ENCODE measurements around the gene PEG3.

The PEG3 gene

DNA sequence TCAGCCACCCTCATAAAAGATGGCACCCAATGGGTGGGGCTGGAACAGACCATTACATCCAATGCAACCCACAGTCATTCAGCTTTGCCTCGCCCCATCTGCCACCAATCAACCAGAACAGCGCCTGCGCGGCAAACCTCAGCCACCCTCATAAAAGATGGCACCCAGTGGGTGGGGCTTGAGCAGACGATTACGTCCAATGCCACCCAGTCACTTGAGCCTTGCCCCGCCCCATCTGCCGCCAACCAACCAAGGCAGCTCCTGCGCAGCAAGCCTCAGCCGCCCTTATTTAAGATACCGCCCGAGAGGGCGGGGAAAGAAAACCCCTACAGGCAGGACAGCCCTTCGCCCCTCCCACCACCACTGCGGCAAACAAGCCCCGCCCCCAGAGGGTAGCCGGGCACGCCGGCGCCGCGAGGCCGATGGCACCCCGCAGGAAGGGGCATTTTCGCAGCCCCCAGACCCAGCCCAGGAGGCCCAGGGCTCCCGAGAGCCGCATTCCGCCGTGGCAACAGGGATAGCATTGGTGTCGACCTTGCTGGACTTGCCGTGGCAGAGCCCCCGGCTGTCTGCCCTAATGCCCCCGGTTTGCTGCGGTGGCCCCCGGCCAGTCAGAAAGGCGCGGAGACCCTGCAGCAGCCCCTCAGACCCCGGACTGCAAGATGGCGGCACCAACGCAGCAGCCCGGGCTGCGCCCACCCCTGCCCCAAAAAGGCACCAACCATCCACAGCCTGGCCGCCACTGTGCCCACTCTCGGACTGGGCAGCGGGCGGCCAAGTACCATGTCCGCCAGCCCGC lies 675 bp downstream of the PEG3 start:
- TF ChIP-seq CTCF (IDR thresholded peaks at IDR 0.05; ENCODE audit: low read depth, low read length, missing control alignments), result no peak
- in situ Hi-C loops (cut with HindIII; ENCODE audit: low sequenced_read_pairs), result no loop called here
- DNase-seq (ENCODE audit: low read depth), result peak; percentile 65
- peak overlapping the region; percentile 22 for H3K4me3 ChIP-seq (ENCODE audit: low read depth, low read length)

DNA sequence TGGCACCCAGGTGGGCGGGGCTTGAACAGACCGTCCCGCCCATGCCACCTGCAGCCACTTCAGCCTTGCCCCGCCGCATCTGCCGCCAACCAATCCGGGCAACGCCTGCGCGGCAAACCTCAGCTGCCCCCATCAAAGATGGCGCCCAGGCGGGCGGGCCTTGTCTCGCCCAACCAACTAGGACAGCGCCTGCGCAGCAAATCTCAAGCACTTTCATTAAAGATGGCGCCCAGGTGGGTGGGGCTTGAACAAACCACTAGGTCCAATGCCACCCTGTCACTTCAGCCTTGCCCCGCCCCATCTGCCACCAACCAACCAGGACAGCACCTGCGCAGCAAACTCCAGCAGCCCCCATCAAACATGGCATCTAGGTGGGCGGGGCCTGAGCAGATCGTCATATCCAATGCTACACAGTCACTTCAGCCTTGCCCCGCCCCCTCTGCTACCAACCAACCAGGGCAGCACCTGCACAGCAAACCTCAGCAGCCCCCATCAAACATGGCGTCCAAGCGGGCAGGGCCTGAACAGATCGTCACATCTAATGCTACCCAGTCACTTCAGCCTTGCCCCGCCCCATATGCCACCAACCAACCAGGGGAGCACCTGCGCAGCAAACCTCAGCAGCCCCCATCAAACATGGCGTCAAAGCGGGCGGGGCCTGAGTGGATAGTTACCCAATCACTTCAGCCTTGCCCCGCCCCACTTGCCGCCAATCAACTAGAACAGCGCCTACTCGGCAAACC lies 1.4 kb downstream of the PEG3 start:
- TF ChIP-seq CTCF (IDR thresholded peaks at IDR 0.05; ENCODE audit: low read depth, low read length, missing control alignments), result no peak
- in situ Hi-C loops (cut with HindIII; ENCODE audit: low sequenced_read_pairs), result no loop called here
- peak overlapping the region; percentile 41 for H3K4me3 ChIP-seq (ENCODE audit: low read depth, low read length)
- peak; percentile 72 for DNase-seq (ENCODE audit: low read depth)

- peak overlapping the region; percentile 41 for H3K4me3 ChIP-seq (ENCODE audit: low read depth, low read length)
- TF ChIP-seq CTCF (IDR thresholded peaks at IDR 0.05; ENCODE audit: low read depth, low read length, missing control alignments), result peak; percentile 14
- in situ Hi-C loops (cut with HindIII; ENCODE audit: low sequenced_read_pairs), result no loop called here
- no peak for DNase-seq (ENCODE audit: low read depth)
These were observed 2.3 kb downstream of the PEG3 start for GRCh38 chr19:56838024-56838908.

- TF ChIP-seq CTCF (IDR thresholded peaks at IDR 0.05; ENCODE audit: low read depth, low read length, missing control alignments), result no peak
- H3K4me3 ChIP-seq (ENCODE audit: low read depth, low read length), result peak overlapping the region; percentile 41
- no peak for DNase-seq (ENCODE audit: low read depth)
- in situ Hi-C loops (cut with HindIII; ENCODE audit: low sequenced_read_pairs), result no loop called here
These were observed 3.0 kb downstream of the PEG3 start for GRCh38 chr19:56837492-56838023.

DNA sequence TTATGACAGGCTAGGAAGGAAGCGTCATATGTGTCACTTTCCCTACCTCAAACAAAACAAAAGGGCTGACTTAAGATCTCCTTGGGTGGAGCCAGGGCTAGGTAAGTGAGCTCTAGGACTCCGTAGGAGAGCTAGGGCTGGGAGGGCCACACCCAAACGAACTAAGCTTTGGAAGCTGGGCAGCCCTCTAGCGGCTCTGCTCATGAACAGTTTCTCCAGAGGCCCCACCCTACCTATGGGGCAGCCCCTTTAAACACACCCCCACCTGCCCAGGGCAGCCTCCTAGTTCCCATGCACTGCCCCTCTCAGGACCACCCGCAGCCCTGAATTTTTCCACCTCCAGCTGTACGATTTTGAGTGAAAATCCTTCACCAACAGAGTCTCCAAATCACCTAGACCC lies 3.5 kb downstream of the PEG3 start:
- TF ChIP-seq CTCF (IDR thresholded peaks at IDR 0.05; ENCODE audit: low read depth, low read length, missing control alignments), result no peak
- no peak overlapping the region for H3K4me3 ChIP-seq (ENCODE audit: low read depth, low read length)
- no peak for DNase-seq (ENCODE audit: low read depth)
- in situ Hi-C loops (cut with HindIII; ENCODE audit: low sequenced_read_pairs), result no loop called here

GRCh38 chr19:56836059-56836458 lies 4.5 kb downstream of the PEG3 start:
- H3K4me3 ChIP-seq (ENCODE audit: low read depth, low read length), result no peak overlapping the region
- no peak for DNase-seq (ENCODE audit: low read depth)
- no peak for TF ChIP-seq CTCF (IDR thresholded peaks at IDR 0.05; ENCODE audit: low read depth, low read length, missing control alignments)
- in situ Hi-C loops (cut with HindIII; ENCODE audit: low sequenced_read_pairs), result no loop called here

Measured in astrocyte of the cerebellum (primary cell).